ENCODE measurements around the gene ASTN1.

GRCh38 chr1:176987016-176987415, 177.5 kb downstream of the ASTN1 start:
- TF ChIP-seq EZH2 (IDR thresholded peaks at IDR 0.05) (no peak), POLR2AphosphoS5 (IDR thresholded peaks at IDR 0.05; ENCODE audit: borderline replicate concordance, low read depth, low read length) (no peak)
